ENCODE results near the gene PYGM. TPM values are rescaled to one million over a fixed set of nuclear protein-coding genes. Genes with fewer than 3 reads are reported as not detected.

Gene PYGM
- total and polyA plus RNA-seq, 2 donors (not counting 1 experiment from before 2014, with no cell fraction given) = 0.50 to 1.9 TPM

- DNase-seq (ENCODE audit: low read depth in 2 of 2) = no peak
- Histone ChIP-seq H4K20me1 (ENCODE audit: control insufficient read depth, extremely low read depth, insufficient read depth, low read length) (no peaks in the 10 kb centered on the region), H3K27me3 (ENCODE audit: control insufficient read depth, insufficient read depth, low read length) (no peaks in the 10 kb centered on the region), H3K4me1 (ENCODE audit: control insufficient read depth, extremely low read depth, insufficient read depth, low read length) (peaks cover 26% of the 10 kb centered on the region), H3K79me2 (ENCODE audit: control insufficient read depth, insufficient read depth, low read length) (peaks cover 8% of the 10 kb centered on the region), H2AFZ (ENCODE audit: low read length) (no peak overlapping the region), H3K4me2 (ENCODE audit: extremely low read depth, insufficient read depth, low read length) (no peak overlapping the region), H3K36me3 (ENCODE audit: control insufficient read depth, insufficient read depth, low read length) (peaks cover 33% of the 10 kb centered on the region), H3K4me3 (replicated peaks in 1 of 4; ENCODE audit: control extremely low read depth in 1 of 4, insufficient read depth in 1 of 4, low read depth in 3 of 4, low read length in 4 of 4) (no peak overlapping the region), H3K27ac (ENCODE audit: insufficient read depth, low read length) (peak overlapping the region; percentile 24), H3K9ac (ENCODE audit: insufficient read depth, low read length) (no peak overlapping the region), H3K9me3 (ENCODE audit: control insufficient read depth, insufficient read depth, low read depth, low read length) (no peaks in the 10 kb centered on the region)
- TF ChIP-seq EZH2 (IDR thresholded peaks at IDR 0.05; ENCODE audit: low read length, missing control alignments) = no peak
- TF ChIP-seq CTCF (conservative IDR thresholded peaks at IDR 0.05 in 1 of 2, IDR thresholded peaks at IDR 0.05 in 1 of 2; ENCODE audit: low read depth in 1 of 2, low read length in 2 of 2) = no peak
Observed at GRCh38 chr11:64763526-64764039, 3.8 kb upstream of the PYGM start.

- Histone ChIP-seq H3K4me3 (replicated peaks in 1 of 4; ENCODE audit: control extremely low read depth in 1 of 4, insufficient read depth in 1 of 4, low read depth in 3 of 4, low read length in 4 of 4) (no peak overlapping the region), H3K4me1 (ENCODE audit: control insufficient read depth, extremely low read depth, insufficient read depth, low read length) (peaks cover 26% of the 10 kb centered on the region), H4K20me1 (ENCODE audit: control insufficient read depth, extremely low read depth, insufficient read depth, low read length) (no peaks in the 10 kb centered on the region), H3K9me3 (ENCODE audit: control insufficient read depth, insufficient read depth, low read depth, low read length) (no peaks in the 10 kb centered on the region), H3K4me2 (ENCODE audit: extremely low read depth, insufficient read depth, low read length) (no peak overlapping the region), H3K27ac (ENCODE audit: insufficient read depth, low read length) (peak overlapping the region; percentile 24), H3K79me2 (ENCODE audit: control insufficient read depth, insufficient read depth, low read length) (peaks cover 8% of the 10 kb centered on the region), H3K36me3 (ENCODE audit: control insufficient read depth, insufficient read depth, low read length) (peaks cover 31% of the 10 kb centered on the region), H3K27me3 (ENCODE audit: control insufficient read depth, insufficient read depth, low read length) (no peaks in the 10 kb centered on the region), H3K9ac (ENCODE audit: insufficient read depth, low read length) (no peak overlapping the region), H2AFZ (ENCODE audit: low read length) (no peak overlapping the region)
- TF ChIP-seq EZH2 (IDR thresholded peaks at IDR 0.05; ENCODE audit: low read length, missing control alignments) (no peak), CTCF (conservative IDR thresholded peaks at IDR 0.05 in 1 of 2, IDR thresholded peaks at IDR 0.05 in 1 of 2; ENCODE audit: low read depth in 1 of 2, low read length in 2 of 2) (no peak)
- peak; percentile 33 to 83 for DNase-seq (ENCODE audit: low read depth in 2 of 2)
Observed at GRCh38 chr11:64762674-64763525, 3.1 kb upstream of the PYGM start.

- no peaks in the 10 kb centered on the region for H3K27me3 ChIP-seq (ENCODE audit: control insufficient read depth, insufficient read depth, low read length)
- H2AFZ ChIP-seq (ENCODE audit: low read length) = no peak overlapping the region
- no peak overlapping the region for H3K4me3 ChIP-seq (replicated peaks in 1 of 4; ENCODE audit: control extremely low read depth in 1 of 4, insufficient read depth in 1 of 4, low read depth in 3 of 4, low read length in 4 of 4)
- no peak for TF ChIP-seq EZH2 (IDR thresholded peaks at IDR 0.05; ENCODE audit: low read length, missing control alignments)
- TF ChIP-seq CTCF (conservative IDR thresholded peaks at IDR 0.05 in 1 of 2, IDR thresholded peaks at IDR 0.05 in 1 of 2; ENCODE audit: low read depth in 1 of 2, low read length in 2 of 2) = no peak
- H3K9me3 ChIP-seq (ENCODE audit: control insufficient read depth, insufficient read depth, low read depth, low read length) = no peaks in the 10 kb centered on the region
- H4K20me1 ChIP-seq (ENCODE audit: control insufficient read depth, extremely low read depth, insufficient read depth, low read length) = no peaks in the 10 kb centered on the region
- peaks cover 27% of the 10 kb centered on the region for H3K36me3 ChIP-seq (ENCODE audit: control insufficient read depth, insufficient read depth, low read length)
- H3K79me2 ChIP-seq (ENCODE audit: control insufficient read depth, insufficient read depth, low read length) = peaks cover 7% of the 10 kb centered on the region
- H3K4me1 ChIP-seq (ENCODE audit: control insufficient read depth, extremely low read depth, insufficient read depth, low read length) = peaks cover 26% of the 10 kb centered on the region
- no peak overlapping the region for H3K9ac ChIP-seq (ENCODE audit: insufficient read depth, low read length)
- no peak overlapping the region for H3K4me2 ChIP-seq (ENCODE audit: extremely low read depth, insufficient read depth, low read length)
- DNase-seq (ENCODE audit: low read depth in 2 of 2) = no peak
- H3K27ac ChIP-seq (ENCODE audit: insufficient read depth, low read length) = no peak overlapping the region
Observed at GRCh38 chr11:64762277-64762673, 2.5 kb upstream of the PYGM start.

Data from fibroblast of lung (primary cell).